ENCODE measurements around the gene SRGAP3.
A peak's percentile ranks its signal among the peaks of the same experiment; 100 is the strongest.

The SRGAP3 gene

GRCh38 chr3:8966820-8967348 lies 282.6 kb downstream of the SRGAP3 start:
- no peak overlapping the region for H3K4me3 ChIP-seq
- no peak for TF ChIP-seq Cebpa-rat (IDR thresholded peaks at IDR 0.05)
- H3K9me3 ChIP-seq = no peaks in the 10 kb centered on the region
- H3K27me3 ChIP-seq = no peaks in the 10 kb centered on the region
- H3K4me2 ChIP-seq = no peak overlapping the region
- H3K4me1 ChIP-seq = peaks cover 14% of the 10 kb centered on the region
- H4K20me1 ChIP-seq = peaks cover 10% of the 10 kb centered on the region; the same call in 1 of the 2 replicates
- no peak overlapping the region for H3K27ac ChIP-seq
- no peaks in the 10 kb centered on the region for H3K36me3 ChIP-seq
- no peak overlapping the region for H3K9ac ChIP-seq

DNA sequence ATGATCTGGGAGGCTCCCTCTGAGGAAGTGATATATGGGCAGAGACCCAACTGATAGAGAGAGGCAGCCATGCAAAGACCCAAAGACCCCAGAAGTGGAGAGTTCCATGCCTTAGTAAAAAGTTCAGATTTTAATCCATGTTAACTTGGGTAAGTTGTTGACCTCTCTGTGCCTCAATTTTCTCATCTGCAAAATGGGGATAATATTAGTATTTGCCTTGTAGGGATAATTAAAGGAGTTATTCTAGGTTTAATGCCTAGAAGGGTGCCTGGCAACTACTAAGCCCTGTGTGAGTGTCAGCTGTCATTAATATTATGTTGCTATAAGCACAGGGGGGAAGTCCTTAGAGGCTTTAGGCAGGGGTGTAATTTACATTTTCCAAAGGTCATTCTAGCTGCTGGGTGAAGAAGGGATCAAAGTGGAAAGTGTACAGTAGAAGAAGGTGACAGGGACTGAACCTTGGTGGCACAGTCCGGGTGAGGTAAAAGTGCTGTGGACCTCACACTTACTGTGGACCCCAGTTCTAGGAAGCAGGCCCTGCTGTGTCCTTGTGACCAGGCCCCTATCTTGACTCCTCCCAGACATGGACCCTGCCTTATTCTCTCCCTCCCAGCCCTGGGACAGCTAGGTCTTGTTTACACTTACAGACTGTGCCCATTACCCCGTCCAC lies 283.2 kb downstream of the SRGAP3 start:
- peaks cover 20% of the 10 kb centered on the region for H3K4me1 ChIP-seq
- H3K27ac ChIP-seq = no peak overlapping the region
- peaks cover 11% of the 10 kb centered on the region; the same call in 1 of the 2 replicates for H4K20me1 ChIP-seq
- TF ChIP-seq Cebpa-rat (IDR thresholded peaks at IDR 0.05) = no peak
- no peaks in the 10 kb centered on the region for H3K27me3 ChIP-seq
- H3K9ac ChIP-seq = no peak overlapping the region
- no peak overlapping the region for H3K4me3 ChIP-seq
- no peaks in the 10 kb centered on the region for H3K9me3 ChIP-seq
- H3K4me2 ChIP-seq = no peak overlapping the region
- no peaks in the 10 kb centered on the region; the same call in 1 of the 2 replicates for H3K36me3 ChIP-seq

DNA sequence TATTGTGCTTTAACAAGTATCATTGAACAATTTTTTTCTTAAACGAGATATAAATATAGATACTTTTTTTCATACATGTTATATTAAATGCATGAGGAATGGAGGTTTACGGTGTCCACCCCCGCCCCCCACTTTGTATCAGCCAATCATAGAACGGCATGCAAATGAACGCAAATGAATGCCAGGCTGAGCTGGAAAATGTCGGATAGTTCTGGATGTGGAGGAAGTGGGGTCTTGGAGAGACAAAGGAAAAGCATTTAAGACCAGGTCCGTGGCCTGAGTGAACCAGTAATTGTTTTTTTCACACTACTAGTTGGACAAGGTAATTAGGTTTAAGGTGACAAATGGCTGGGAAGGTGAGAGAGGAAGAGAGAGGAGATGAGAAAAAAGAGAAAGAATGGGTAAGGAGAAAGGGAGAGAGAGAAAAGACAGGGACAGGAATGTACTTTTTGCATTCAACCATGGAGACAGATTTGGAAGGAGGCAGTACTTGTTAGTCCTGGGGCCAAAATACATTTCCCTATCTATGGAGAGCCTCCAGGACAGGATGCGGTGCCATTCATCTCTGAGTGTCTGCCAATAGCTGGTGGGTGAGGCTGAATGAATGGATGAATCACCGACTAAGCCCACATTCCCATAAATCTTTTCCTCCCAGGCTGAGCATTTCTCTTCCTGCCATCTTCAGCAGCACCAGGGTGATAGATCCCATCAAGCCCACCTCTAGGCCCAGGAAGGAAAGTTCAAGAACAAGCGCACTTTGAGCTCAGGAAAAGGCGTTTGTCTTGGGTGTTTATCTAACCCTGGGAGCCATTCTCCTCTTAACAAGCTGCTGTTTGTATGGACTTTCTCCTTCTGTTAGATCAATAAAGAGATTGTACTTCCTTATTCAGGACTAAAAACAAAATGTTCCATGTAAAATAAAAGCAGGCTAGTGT lies 284.7 kb downstream of the SRGAP3 start:
- Histone ChIP-seq H3K4me2 (no peak overlapping the region), H3K9ac (no peak overlapping the region)

DNA sequence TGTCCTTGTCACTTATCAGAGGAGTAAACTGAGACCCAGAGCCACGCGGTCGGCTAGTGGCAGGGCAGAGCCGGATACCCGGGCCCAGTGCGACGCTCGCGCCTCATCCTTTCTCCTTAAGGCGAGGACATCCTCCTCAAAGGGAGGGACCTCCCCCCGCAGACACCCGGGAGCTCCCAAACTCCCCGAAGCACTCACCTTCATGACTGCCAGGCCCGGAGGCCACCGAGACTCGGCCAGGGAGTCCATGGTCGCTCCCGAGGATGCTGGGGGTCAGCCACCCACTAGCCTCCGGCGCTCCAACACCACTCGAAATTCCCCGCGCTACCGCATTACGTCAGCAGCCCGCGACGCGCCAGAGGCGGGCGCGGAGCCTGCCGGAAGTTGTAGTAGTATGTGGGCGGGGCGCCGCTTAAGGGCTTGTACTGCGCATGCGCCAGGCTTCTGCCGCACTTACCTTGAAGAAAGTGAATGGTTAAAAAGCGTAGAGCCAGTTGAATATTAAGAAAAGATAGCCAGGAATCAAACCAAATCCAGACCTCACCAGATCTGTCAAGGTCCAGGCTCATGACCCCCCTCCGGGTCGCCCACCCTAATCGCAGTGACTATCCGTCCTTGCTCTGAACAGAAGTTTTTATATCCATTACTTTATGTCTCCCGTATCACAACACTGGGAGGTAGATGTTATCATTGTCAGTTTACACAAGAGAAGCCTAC lies 286.2 kb downstream of the SRGAP3 start, which contains the start of gene RAD18:
RAD18 (minus strand) TSS at position 336 of the 717 bp plus-strand sequence; CDS start at position 249, 87 bp downstream.
- peaks cover 33% of the 10 kb centered on the region for H3K4me1 ChIP-seq
- no peaks in the 10 kb centered on the region for H3K9me3 ChIP-seq
- H3K4me2 ChIP-seq = peak within 1 kb of the TSS; percentile 90
- peaks cover 15% of the 10 kb centered on the region for H3K36me3 ChIP-seq
- no peaks in the 10 kb centered on the region for H3K27me3 ChIP-seq
- peak within 1 kb of the TSS; percentile 81 for H3K9ac ChIP-seq
- H3K4me3 ChIP-seq = peak within 1 kb of the TSS; percentile 96
- no peak for TF ChIP-seq Cebpa-rat (IDR thresholded peaks at IDR 0.05)
- peaks cover 11% of the 10 kb centered on the region; the same call in 1 of the 2 replicates for H4K20me1 ChIP-seq
- H3K27ac ChIP-seq = peak within 1 kb of the TSS; percentile 76

More for the DNA sequence above, 284.7 kb downstream of the SRGAP3 start:
- H3K9me3 ChIP-seq = no peaks in the 10 kb centered on the region
- no peak overlapping the region for H3K27ac ChIP-seq
- no peaks in the 10 kb centered on the region for H3K27me3 ChIP-seq
- peaks cover 1% of the 10 kb centered on the region; the same call in 1 of the 2 replicates for H3K36me3 ChIP-seq
- peaks cover 11% of the 10 kb centered on the region; the same call in 1 of the 2 replicates for H4K20me1 ChIP-seq
- peaks cover 30% of the 10 kb centered on the region for H3K4me1 ChIP-seq
- no peak for TF ChIP-seq Cebpa-rat (IDR thresholded peaks at IDR 0.05)
- H3K4me3 ChIP-seq = no peak overlapping the region

DNA sequence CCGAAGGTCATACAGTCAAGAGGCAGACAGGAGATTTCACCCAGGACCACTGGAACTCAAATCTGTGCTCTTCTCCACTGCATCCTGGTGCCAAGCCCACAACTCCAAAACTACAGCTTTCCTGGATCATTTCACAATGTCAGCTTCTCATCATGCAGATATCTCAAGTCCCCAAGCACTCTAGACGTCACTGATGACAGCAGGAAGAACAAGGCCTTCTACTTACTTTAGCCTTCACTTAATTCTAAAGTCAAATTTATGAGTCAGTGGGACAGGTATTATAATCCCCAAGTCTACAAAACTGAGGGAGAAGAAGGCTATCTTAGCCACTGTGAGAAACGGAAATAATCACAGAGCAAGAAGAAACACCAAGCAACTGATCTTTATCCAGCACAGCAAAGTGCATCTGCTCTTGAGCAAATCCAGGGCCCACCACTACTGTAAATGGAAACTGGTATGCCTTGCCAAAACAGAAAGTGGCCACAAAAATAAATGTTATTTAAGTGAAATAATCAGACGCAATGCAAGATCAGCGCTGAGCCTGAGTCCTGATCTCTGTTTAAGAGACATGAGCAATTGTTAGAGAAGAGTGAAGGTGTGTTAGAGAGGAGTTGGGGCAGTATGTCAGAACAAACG lies 287.1 kb downstream of the SRGAP3 start:
- Histone ChIP-seq H3K36me3 (peaks cover 24% of the 10 kb centered on the region), H3K9me3 (no peaks in the 10 kb centered on the region), H3K27ac (peak overlapping the region; percentile 76), H3K9ac (peak overlapping the region; percentile 81), H3K4me2 (peak overlapping the region; percentile 90), H3K27me3 (no peaks in the 10 kb centered on the region), H4K20me1 (peaks cover 11% of the 10 kb centered on the region; the same call in 1 of the 2 replicates), H3K4me3 (peak overlapping the region; percentile 96), H3K4me1 (peaks cover 33% of the 10 kb centered on the region)
- TF ChIP-seq Cebpa-rat (IDR thresholded peaks at IDR 0.05) = no peak

DNA sequence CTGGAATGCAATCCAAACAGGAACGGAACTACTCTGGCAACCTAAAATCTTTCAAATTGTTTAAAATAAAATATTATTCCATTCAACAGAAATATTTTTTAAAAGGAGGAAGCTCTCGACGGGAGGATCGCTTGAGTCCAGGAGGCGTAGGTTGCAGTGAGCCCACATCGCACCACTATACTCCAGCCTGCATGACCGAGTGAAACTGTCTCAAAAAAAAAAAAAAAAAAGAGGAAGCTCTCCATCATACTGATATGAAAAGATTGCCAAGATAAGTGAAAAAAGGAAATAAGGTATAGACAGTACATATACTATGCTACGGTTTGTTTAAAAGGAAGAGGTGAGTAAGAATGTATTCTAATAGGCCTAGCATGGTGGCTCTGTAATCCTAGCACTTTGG lies 289.8 kb downstream of the SRGAP3 start:
- Histone ChIP-seq H3K4me3 (no peak overlapping the region), H3K9me3 (no peaks in the 10 kb centered on the region), H3K27me3 (no peaks in the 10 kb centered on the region), H4K20me1 (peaks cover 18% of the 10 kb centered on the region), H3K4me2 (no peak overlapping the region), H3K27ac (no peak overlapping the region), H3K36me3 (peaks cover 39% of the 10 kb centered on the region), H3K4me1 (peaks cover 56% of the 10 kb centered on the region), H3K9ac (no peak overlapping the region)
- TF ChIP-seq Cebpa-rat (IDR thresholded peaks at IDR 0.05) = no peak

DNA sequence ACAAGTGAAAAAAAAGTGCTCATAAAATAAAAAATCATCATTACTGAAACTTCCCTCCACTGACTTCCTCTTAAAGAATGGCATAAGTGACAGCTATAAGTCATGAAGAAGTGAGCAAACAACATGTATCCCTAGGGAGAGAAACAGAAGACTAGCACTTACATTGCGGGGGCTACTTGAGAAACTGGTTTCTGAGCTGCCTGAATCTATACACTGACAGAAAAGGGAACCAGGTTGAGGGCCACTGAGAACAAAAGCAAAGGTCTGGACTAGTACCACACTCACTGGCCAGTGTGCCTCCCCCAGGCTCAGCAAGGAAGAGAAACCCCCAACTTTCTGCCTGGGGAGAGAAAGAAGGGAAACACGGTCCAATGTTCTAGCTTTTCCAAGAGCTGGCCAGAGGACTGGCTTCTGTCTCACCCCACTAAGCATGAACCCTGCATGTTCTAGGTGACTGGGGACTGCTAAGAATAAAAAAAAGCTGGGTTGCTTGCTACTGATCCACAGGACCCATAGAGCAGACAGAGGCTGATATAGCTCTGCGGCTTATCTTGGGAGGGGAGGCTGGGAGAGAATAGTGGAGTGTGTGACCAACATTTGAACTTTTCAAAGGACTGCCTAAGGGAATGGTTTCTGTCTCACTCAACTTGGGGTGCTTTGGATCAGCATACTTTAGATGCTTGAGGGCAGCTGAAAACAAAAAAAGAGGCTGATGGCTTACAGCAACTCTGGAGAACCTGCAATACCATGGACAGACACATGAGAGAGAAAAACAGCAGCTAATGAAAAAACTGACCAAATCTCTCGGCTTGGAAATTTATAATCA lies 294.3 kb downstream of the SRGAP3 start:
- no peak for TF ChIP-seq Cebpa-rat (IDR thresholded peaks at IDR 0.05)
- Histone ChIP-seq H3K4me2 (peak overlapping the region; percentile 74), H3K4me1 (peaks cover 46% of the 10 kb centered on the region), H3K4me3 (peak overlapping the region; percentile 33; the same call in 1 of the 2 replicates), H3K9ac (peak overlapping the region; percentile 68), H3K27ac (peak overlapping the region; percentile 76), H3K36me3 (peaks cover 45% of the 10 kb centered on the region), H3K9me3 (no peaks in the 10 kb centered on the region), H3K27me3 (no peaks in the 10 kb centered on the region), H4K20me1 (peaks cover 20% of the 10 kb centered on the region; the same call in 1 of the 2 replicates)

GRCh38 chr3:8953313-8953712 lies 296.1 kb downstream of the SRGAP3 start:
- Histone ChIP-seq H3K4me1 (peaks cover 39% of the 10 kb centered on the region), H3K9ac (no peak overlapping the region), H3K27ac (no peak overlapping the region), H3K27me3 (no peaks in the 10 kb centered on the region), H4K20me1 (peaks cover 35% of the 10 kb centered on the region; the same call in 1 of the 2 replicates), H3K4me3 (no peak overlapping the region), H3K9me3 (no peaks in the 10 kb centered on the region), H3K36me3 (peaks cover 38% of the 10 kb centered on the region), H3K4me2 (peak overlapping the region; percentile 39; the same call in 1 of the 2 replicates)
- TF ChIP-seq Cebpa-rat (IDR thresholded peaks at IDR 0.05) = no peak

Data from BLaER1 (cell line).